HepG2 (cell line): ENCODE results near the gene ACOXL. TPM values are rescaled to one million over a fixed set of nuclear protein-coding genes. Genes with fewer than 3 reads are reported as not detected.

ENCODE experiments used
- ATF2 ChIP-seq: sonication (generic); formaldehyde crosslinking; IDR thresholded peaks from 2 replicates; pipeline ENCODE4 v1.4.0; 2020; ENCODE audit warnings: missing genetic modification reagents
- ATM ChIP-seq: fragments of 450-650 bp; IDR thresholded peaks from 2 replicates; pipeline ENCODE4 v1.7.1; 2017; ENCODE audit warnings: mild to moderate bottlenecking, borderline replicate concordance
- MAX ChIP-seq: IDR thresholded peaks from 2 replicates; pipeline ENCODE4 v1.6.1; 2012; ENCODE audit warnings: inconsistent platforms
- NBN ChIP-seq: fragments of 450-650 bp; conservative IDR thresholded peaks from 2 replicates; pipeline ENCODE4 v1.6.1; 2017
- NCOA1 ChIP-seq: sonication (generic); formaldehyde crosslinking; IDR thresholded peaks from 2 replicates; pipeline ENCODE4 v1.9.0; 2021; ENCODE audit warnings: missing genetic modification reagents
- PHB2 ChIP-seq: fragments of 450-650 bp; IDR thresholded peaks from 2 replicates; pipeline ENCODE4 v1.6.1; 2018; ENCODE audit not compliant: partially characterized antibody
- SKI ChIP-seq: fragments of 450-650 bp; IDR thresholded peaks from one replicate; pipeline ENCODE4 v1.6.1; 2018; ENCODE audit warnings: mild to moderate bottlenecking; ENCODE audit not compliant: partially characterized antibody
- ZBTB33 ChIP-seq: sonication (generic); formaldehyde crosslinking; IDR thresholded peaks from 2 replicates; pipeline ENCODE4 v1.4.0; 2020; ENCODE audit warnings: missing genetic modification reagents
- ZNF318 ChIP-seq: sonication (generic); formaldehyde crosslinking; IDR thresholded peaks from 2 replicates; pipeline ENCODE4 v1.4.0; 2020; ENCODE audit warnings: mild to moderate bottlenecking, missing genetic modification reagents
- ZNF354B ChIP-seq: sonication (generic); formaldehyde crosslinking; IDR thresholded peaks from 2 replicates; pipeline ENCODE4 v1.8.0; 2022; ENCODE audit warnings: mild to moderate bottlenecking, missing genetic modification reagents
- ZNF367 ChIP-seq: sonication (generic); formaldehyde crosslinking; IDR thresholded peaks from 2 replicates; pipeline ENCODE4 v1.4.0; 2020; ENCODE audit warnings: missing genetic modification reagents, borderline replicate concordance
- ZNF550 ChIP-seq: sonication (generic); formaldehyde crosslinking; IDR thresholded peaks from 2 replicates; pipeline ENCODE4 v1.4.0; 2020; ENCODE audit warnings: mild to moderate bottlenecking, missing genetic modification reagents, borderline replicate concordance
- ZNF605 ChIP-seq: sonication (generic); formaldehyde crosslinking; IDR thresholded peaks from 2 replicates; pipeline ENCODE4 v1.8.0; 2022; ENCODE audit warnings: mild to moderate bottlenecking, missing genetic modification reagents
- ZNF704 ChIP-seq: sonication (generic); formaldehyde crosslinking; IDR thresholded peaks from 2 replicates; pipeline ENCODE4 v1.8.1; 2023; ENCODE audit warnings: mild to moderate bottlenecking, inconsistent platforms, moderate library complexity, missing genetic modification reagents, borderline replicate concordance
- ZNF772 ChIP-seq: sonication (generic); formaldehyde crosslinking; IDR thresholded peaks from 2 replicates; pipeline ENCODE4 v1.5.0; 2020; ENCODE audit warnings: mild to moderate bottlenecking, missing genetic modification reagents
- polyA plus RNA-seq, 8 experiments: library from polyadenylated mRNA; depleted of rRNA in 3 of 8; stranded (reverse) in 7 of 8; unstranded in 1 of 8; fragments of >200 nt; fragmentation: Illumina TruSeq in 4 of 8; extraction: Trizol in 4 of 8; gene quantifications; 2 replicates each; pipeline versions ENCODE4 v1.2.1 to v1.2.3, GENCODE V29; 2011 to 2016; ENCODE audit warnings: low read depth in 4 of 8, missing spikeins in 1 of 8, mixed read lengths in 1 of 8; ENCODE audit not compliant: insufficient read depth in 1 of 8
- total RNA-seq, 5 experiments: library from RNA; depleted of rRNA; stranded (reverse); fragments of >200 nt; fragmentation: Illumina TruSeq; extraction: Trizol; gene quantifications; 2 replicates each; pipeline ENCODE4 v1.2.3, GENCODE V29; 2016; ENCODE audit warnings: low read depth in 1 of 5

ACOXL gene
- total and polyA plus RNA-seq, 2 of the 13 experiments (the other 11 are each of a cell fraction or from before 2014, with no cell fraction given): not detected

- peak; percentile 90 for TF ChIP-seq ATF2 (CRISPR knock-in tag)
- no peak for TF ChIP-seq NBN
- TF ChIP-seq ZNF318 (CRISPR knock-in tag): no peak; the same call in 1 of the 2 replicates
- TF ChIP-seq ATM: no peak
- peak; percentile 81 for TF ChIP-seq ZNF605 (CRISPR knock-in tag)
- TF ChIP-seq PHB2: no peak
- TF ChIP-seq ZBTB33 (CRISPR knock-in tag): peak; percentile 65; the same call in 1 of the 2 replicates
- TF ChIP-seq ZNF704: peak; percentile 90; the same call in 1 of the 2 replicates
- TF ChIP-seq NCOA1 (CRISPR knock-in tag): peak; percentile 92
- no peak; the same call in 1 of the 2 replicates for TF ChIP-seq ZNF367 (CRISPR knock-in tag)
- TF ChIP-seq SKI: peak; percentile 94
- no peak for TF ChIP-seq ZNF354B (CRISPR knock-in tag)
- TF ChIP-seq MAX: peak; percentile 99
- TF ChIP-seq ZNF772 (CRISPR knock-in tag): peak; percentile 98
- peak; percentile 98 for TF ChIP-seq ZNF550
Observed at GRCh38 chr2:111120253-111121027, 388.1 kb downstream of the ACOXL start, which contains the start of gene BCL2L11 (continued).
